Natural killer cell (primary cell): ENCODE measurements around the gene EHHADH. TPM values are rescaled to one million over a fixed set of nuclear protein-coding genes. Genes with fewer than 3 reads are reported as not detected.

Source experiments
- ATAC-seq, 3 donors: fragments of 150-1000 bp in 2 of 3; fragments of 200-7000 bp in 1 of 3; cut with Tn5 transposase; 1 replicate in 1 of 3; 2 replicates in 2 of 3; pipeline ENCODE4 v1.10.0; 2021; ENCODE audit warnings: mild to moderate bottlenecking in 2 of 3, moderate library complexity in 2 of 3
- DNase-seq, 2 donors: peaks; one replicate each; pipeline versions ENCODE4 v3.0.0 to v3.0.0-alpha.2; 2013 to 2021; ENCODE audit warnings: mixed read lengths in 1 of 2
- H3K27ac ChIP-seq: one replicate; pipeline ENCODE4 v1.5.1; 2013; ENCODE audit warnings: mild to moderate bottlenecking, low read length
- H3K27me3 ChIP-seq: one replicate; pipeline ENCODE4 v1.6.1; 2013; ENCODE audit warnings: low read length; ENCODE audit not compliant: control insufficient read depth, insufficient read depth
- H3K36me3 ChIP-seq: one replicate; pipeline ENCODE4 v1.6.1; 2013; ENCODE audit warnings: low read length; ENCODE audit not compliant: control insufficient read depth, insufficient read depth
- H3K4me1 ChIP-seq: one replicate; pipeline ENCODE4 v1.6.1; 2013; ENCODE audit warnings: low read length; ENCODE audit not compliant: control insufficient read depth, insufficient read depth
- H3K4me3 ChIP-seq: one replicate; pipeline ENCODE4 v1.5.1; 2013; ENCODE audit warnings: low read length
- H3K9me3 ChIP-seq: one replicate; pipeline ENCODE4 v1.6.1; 2013; ENCODE audit warnings: low read length; ENCODE audit not compliant: control insufficient read depth, insufficient read depth
- H3K27ac Mint-ChIP-seq, 2 donors: one replicate each; pipeline ENCODE4 v1.8.0; 2022; ENCODE audit warnings: mild to moderate bottlenecking in 2 of 2, mixed read lengths in 2 of 2, moderate library complexity in 1 of 2
- H3K27me3 Mint-ChIP-seq, 2 donors: one replicate each; pipeline ENCODE4 v1.8.0; 2022; ENCODE audit warnings: low read depth in 2 of 2, mixed read lengths in 2 of 2
- H3K36me3 Mint-ChIP-seq: one replicate; pipeline ENCODE4 v1.8.0; 2022; ENCODE audit warnings: mixed read lengths
- H3K4me1 Mint-ChIP-seq, 2 donors: one replicate each; pipeline ENCODE4 v1.8.0; 2022; ENCODE audit warnings: mixed read lengths in 2 of 2
- H3K4me3 Mint-ChIP-seq: one replicate; pipeline ENCODE4 v1.8.0; 2022; ENCODE audit warnings: mild to moderate bottlenecking, moderate library complexity, mixed read lengths
- H3K9me3 Mint-ChIP-seq, 2 donors: one replicate each; pipeline ENCODE4 v1.8.0; 2022; ENCODE audit warnings: mixed read lengths in 2 of 2
- WGBS: methylation state at CpG from one replicate; pipeline ENCODE4 v1.1.7; 2013; ENCODE audit warnings: missing lambda C conversion rate; ENCODE audit not compliant: insufficient coverage; 5-methylcytosine and 5-hydroxymethylcytosine counted together
- intact Hi-C: fragments of 100-400 bp; cut with micrococcal nuclease; formaldehyde crosslinking; loops from one replicate; pipeline ENCODE4 v1.14.2; 2022
- total RNA-seq, 4 donors: library from RNA; stranded (reverse); fragments of 120-200 nt in 1 of 4; gene quantifications; one replicate each; pipeline versions ENCODE4 v1.2.3 to v1.2.4, GENCODE V29; 2013 to 2022
- TF ChIP-seq, protein P1 (sequence below): fragments of 200-600 bp; IDR thresholded peaks from one replicate; pipeline ENCODE4 v1.8.0; 2022; ENCODE audit warnings: antibody characterized with exemption

The EHHADH gene
- total RNA-seq, 3 donors from 2014 or later (not counting 1 experiment from before 2014, with no cell fraction given), result 0.58 to 1.1 (median 0.64) TPM

GRCh38 chr3:185155678-185156077 is 98.2 kb downstream of the EHHADH start:
- Mint-ChIP-seq H3K36me3 (no peaks in the 10 kb centered on the region), H3K9me3 (no peaks in the 10 kb centered on the region), H3K4me3 (no peak overlapping the region), H3K27me3 (peaks cover 26 to 40% of the 10 kb centered on the region in 2 donors), H3K4me1 (peaks cover 0 to 4% of the 10 kb centered on the region in 2 donors), H3K27ac (no peak overlapping the region)
- Histone ChIP-seq H3K4me3 (no peak overlapping the region), H3K27ac (no peak overlapping the region), H3K27me3 (peaks cover 12% of the 10 kb centered on the region), H3K36me3 (no peaks in the 10 kb centered on the region), H3K9me3 (no peaks in the 10 kb centered on the region), H3K4me1 (peaks cover 11% of the 10 kb centered on the region)
- DNase-seq, result no peak
- intact Hi-C loops, result no loop called here
- no peak for ATAC-seq
- TF ChIP-seq, protein P1, sequence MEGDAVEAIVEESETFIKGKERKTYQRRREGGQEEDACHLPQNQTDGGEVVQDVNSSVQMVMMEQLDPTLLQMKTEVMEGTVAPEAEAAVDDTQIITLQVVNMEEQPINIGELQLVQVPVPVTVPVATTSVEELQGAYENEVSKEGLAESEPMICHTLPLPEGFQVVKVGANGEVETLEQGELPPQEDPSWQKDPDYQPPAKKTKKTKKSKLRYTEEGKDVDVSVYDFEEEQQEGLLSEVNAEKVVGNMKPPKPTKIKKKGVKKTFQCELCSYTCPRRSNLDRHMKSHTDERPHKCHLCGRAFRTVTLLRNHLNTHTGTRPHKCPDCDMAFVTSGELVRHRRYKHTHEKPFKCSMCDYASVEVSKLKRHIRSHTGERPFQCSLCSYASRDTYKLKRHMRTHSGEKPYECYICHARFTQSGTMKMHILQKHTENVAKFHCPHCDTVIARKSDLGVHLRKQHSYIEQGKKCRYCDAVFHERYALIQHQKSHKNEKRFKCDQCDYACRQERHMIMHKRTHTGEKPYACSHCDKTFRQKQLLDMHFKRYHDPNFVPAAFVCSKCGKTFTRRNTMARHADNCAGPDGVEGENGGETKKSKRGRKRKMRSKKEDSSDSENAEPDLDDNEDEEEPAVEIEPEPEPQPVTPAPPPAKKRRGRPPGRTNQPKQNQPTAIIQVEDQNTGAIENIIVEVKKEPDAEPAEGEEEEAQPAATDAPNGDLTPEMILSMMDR, result no peak
- 92% methylated on average over 2 of the region's 5 CpGs for WGBS

DNA sequence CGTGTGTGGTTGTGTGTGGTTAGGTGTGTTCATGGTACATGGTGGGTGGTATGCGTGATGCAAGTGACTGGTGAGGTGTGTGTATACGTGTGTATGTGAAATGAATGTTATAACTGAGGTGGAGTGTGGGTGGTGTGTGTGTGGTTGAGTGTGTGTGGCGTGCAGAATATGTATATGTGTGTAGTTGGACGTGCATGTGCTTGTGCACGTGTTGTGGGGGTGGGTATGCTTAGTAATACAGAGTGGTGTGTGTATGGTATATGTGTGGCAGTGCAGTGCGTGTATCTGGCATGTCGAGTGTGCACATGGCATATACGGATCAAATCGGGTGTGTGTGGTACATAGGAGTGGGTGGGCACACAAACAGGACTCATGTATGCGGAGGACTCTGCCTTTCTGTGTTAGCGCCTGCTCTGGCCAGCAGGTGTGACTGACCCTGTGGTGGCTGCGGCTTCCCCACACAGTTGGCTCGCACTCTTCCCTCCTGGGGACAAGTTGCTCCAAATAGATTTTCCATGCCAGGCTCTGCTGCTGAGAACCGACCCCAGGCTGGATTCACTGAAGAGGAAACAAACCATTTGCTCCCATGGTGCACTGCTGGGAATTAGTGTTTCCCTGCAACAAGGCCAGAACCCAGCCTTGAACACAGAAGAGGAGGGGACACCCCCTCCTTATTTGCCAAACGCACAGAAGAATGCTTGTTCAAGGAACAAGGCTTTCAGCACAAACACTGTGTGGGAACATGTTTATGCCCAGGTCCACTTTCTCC is 99.8 kb downstream of the EHHADH start:
- Histone ChIP-seq H3K36me3 (no peaks in the 10 kb centered on the region), H3K9me3 (no peaks in the 10 kb centered on the region), H3K4me3 (no peak overlapping the region), H3K27ac (no peak overlapping the region), H3K4me1 (peaks cover 11% of the 10 kb centered on the region), H3K27me3 (peaks cover 12% of the 10 kb centered on the region)
- Mint-ChIP-seq H3K27me3 (peaks cover 30 to 48% of the 10 kb centered on the region in 2 donors), H3K9me3 (no peaks in the 10 kb centered on the region), H3K4me3 (no peak overlapping the region), H3K27ac (no peak overlapping the region), H3K36me3 (no peaks in the 10 kb centered on the region), H3K4me1 (peaks cover 0 to 4% of the 10 kb centered on the region in 2 donors)
- ATAC-seq, result no peak
- intact Hi-C loops, result no loop called here
- DNase-seq, result no peak
- WGBS, result 92% methylated on average over 16 of the region's 16 CpGs
- TF ChIP-seq, protein P1, result no peak

GRCh38 chr3:185153171-185153771 is 100.6 kb downstream of the EHHADH start:
- H3K9me3 Mint-ChIP-seq, result no peaks in the 10 kb centered on the region
- DNase-seq, result no peak
- no peaks in the 10 kb centered on the region for H3K36me3 Mint-ChIP-seq
- peaks cover 0 to 4% of the 10 kb centered on the region in 2 donors for H3K4me1 Mint-ChIP-seq
- ATAC-seq, result peak in 2 of 3 donors; percentile 40 to 43
- Histone ChIP-seq H3K27ac (no peak overlapping the region), H3K4me1 (peaks cover 11% of the 10 kb centered on the region), H3K27me3 (peaks cover 12% of the 10 kb centered on the region), H3K36me3 (no peaks in the 10 kb centered on the region), H3K4me3 (peak overlapping the region; percentile 25), H3K9me3 (no peaks in the 10 kb centered on the region)
- TF ChIP-seq, protein P1, result no peak
- H3K27me3 Mint-ChIP-seq, result peaks cover 26 to 40% of the 10 kb centered on the region in 2 donors
- H3K27ac Mint-ChIP-seq, result peak overlapping the region in 1 of 2 donors; percentile 68
- 5% methylated on average over 41 of the region's 53 CpGs for WGBS
- intact Hi-C loops, result no loop called here
- H3K4me3 Mint-ChIP-seq, result peak overlapping the region; percentile 88
